Astrocyte of the hippocampus (primary cell): ENCODE data around the gene ZFP36L1.
A peak's percentile ranks its signal among the peaks of the same experiment; 100 is the strongest.
"Not testable (repeated sequence)": the region's sequence is repeated elsewhere in the genome, so short reads cannot be mapped to it uniquely, and the experiment has no call there.

Experiments
- DNase-seq: peaks from one replicate; pipeline ENCODE4 v3.0.0; 2011; ENCODE audit warnings: low read depth, low spot score

The ZFP36L1 gene

DNA sequence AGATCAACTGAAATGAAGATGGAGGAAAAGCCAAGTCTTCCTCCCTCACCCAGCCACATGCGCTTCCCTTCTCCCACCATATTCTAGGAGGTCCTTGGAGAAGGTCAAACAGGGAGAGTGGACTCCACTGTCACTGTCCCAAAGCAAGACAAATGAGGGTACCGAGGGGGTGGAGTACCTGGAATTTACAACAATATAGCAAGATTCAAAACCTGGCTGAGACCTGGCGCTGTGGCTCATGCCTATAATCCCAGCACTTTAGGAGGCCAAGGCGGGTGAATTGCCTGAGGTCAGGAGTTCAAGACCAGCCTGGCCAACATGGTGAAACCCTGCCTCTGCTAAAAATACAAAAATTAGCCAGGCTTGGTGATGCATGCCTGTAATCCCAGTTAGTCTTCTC is 29.0 kb downstream of the ZFP36L1 start:
- not testable (repeated sequence) for DNase-seq

DNA sequence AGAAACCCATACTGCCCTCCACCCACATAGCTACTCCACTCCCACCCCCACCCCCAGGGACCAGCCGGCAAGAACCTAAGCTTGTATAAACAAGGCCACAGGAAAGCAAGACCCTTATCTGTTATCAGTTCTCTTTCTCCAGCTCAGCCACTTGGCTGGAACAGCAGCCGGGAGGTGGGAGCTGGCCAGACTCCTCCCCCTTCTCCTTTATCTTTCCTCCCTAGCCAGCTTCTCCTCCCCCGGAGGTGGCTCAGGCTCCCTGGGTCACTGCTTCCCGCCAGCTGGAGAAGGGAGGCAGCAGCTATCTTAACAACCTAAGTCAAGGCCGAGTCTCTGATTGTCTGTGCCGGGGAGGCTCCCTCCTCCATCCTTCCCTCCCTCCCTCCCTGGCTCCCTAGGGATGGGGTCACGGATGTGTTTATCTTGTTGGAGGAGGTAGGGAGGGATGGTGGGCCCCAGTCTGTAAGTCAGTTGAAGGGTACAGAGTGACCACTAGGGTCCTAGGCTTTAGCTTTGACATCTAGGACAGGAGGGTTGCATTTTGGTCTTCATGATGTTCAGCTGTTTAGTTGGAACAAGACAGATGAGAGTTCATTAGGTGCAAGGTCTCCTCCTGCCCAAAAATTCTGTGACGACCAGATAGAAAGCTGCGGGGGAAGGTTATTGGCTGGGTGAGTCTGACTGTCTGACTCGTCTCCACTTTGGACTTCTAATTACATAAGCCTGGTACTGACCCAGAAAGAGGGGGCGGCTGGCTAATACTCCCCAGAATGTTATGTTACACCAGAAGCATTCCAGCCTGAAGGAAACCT is 29.7 kb downstream of the ZFP36L1 start:
- DNase-seq, result peak; percentile 41

DNA sequence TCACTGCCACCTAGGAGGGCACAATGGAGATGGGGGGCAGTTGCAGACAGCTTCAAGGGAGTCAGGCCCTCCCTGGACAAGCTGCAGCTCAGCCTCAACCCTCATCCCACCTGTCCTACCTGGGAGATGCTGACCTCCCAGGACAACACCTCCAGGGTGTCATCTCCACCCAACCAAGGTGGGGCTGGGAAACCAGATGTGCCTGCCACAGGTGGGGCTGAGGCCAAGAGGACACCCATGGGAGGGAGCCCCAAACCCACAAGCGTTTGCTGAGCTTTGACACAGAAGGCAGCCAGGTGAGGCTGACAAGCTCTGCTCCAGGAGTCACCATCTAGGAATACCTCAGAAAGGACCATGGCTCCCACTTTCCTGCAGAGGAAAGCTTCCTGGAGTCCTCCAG is 31.5 kb downstream of the ZFP36L1 start:
- DNase-seq, result no peak

DNA sequence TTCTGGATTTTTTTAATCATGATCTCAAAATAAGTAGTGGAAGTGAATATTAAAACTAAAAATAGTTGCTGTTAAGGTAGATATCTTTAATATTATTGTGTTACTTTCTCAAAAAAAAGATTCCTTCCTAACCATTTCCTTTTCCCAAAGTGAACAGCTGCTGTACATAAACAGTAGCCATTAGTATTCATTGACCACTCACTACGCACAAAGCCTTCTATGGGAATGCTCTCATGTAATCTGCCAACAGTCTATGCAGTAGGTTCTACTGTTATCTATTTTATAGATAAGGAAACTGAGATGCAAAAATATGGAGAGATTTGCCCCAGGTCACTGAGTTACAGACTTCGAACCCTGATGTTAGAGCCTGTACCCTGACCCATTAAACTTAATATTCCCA is 32.1 kb downstream of the ZFP36L1 start:
- no peak for DNase-seq

DNA sequence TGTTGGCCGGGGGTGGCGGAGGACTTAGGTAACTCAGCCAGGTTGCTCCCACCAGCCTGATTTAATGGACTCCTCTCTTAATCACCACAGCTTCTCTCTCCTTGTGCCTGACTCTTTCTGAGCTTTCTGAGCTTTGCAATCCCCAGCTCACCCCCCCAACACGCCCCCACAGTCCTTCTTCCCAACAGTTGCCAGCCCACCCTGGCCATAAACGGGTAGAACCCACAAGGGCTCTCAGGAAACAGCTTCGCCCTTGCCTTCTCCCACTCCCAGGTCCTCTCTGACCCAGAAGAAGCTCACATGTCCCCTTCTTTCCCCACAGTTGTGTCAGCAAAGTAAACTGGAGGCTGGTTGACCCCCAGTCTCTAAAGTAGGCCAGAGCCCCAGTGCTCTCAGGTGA is 32.9 kb downstream of the ZFP36L1 start:
- no peak for DNase-seq

GRCh38 chr14:68759017-68759560 is 33.8 kb downstream of the ZFP36L1 start:
- DNase-seq, result no peak

- DNase-seq, result no peak
These were observed 34.6 kb downstream of the ZFP36L1 start for GRCh38 chr14:68758301-68758700.

- DNase-seq, result no peak
These were observed 35.2 kb downstream of the ZFP36L1 start for GRCh38 chr14:68757618-68758081.

- DNase-seq, result no peak
These were observed 36.1 kb downstream of the ZFP36L1 start for GRCh38 chr14:68756734-68757133.

DNA sequence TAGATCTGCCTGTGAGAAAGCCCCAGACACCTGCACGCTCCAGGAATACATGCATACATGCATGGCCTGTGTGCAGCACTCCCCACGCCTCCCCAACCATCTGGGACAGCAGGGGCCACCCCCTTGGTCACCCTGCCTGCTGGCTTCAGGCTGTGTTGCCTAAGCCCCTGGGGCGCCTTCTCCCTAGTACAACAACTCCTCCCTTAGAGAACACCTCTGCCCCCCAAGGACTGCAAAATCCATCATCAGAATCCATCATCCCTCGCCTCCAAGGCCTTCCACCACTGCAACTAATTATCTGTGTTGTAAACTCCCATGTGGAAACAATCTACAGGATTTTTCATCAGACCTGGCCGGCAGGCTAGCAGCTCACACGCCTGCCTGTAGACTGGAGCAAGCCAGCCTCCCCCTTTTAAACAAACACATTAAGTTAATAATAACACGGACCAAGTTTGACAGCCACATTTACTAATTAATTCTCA is 36.8 kb downstream of the ZFP36L1 start:
- no peak for DNase-seq

GRCh38 chr14:68755016-68755353 is 37.9 kb downstream of the ZFP36L1 start:
- no peak for DNase-seq

GRCh38 chr14:68753690-68754089 is 39.2 kb downstream of the ZFP36L1 start:
- no peak for DNase-seq

DNA sequence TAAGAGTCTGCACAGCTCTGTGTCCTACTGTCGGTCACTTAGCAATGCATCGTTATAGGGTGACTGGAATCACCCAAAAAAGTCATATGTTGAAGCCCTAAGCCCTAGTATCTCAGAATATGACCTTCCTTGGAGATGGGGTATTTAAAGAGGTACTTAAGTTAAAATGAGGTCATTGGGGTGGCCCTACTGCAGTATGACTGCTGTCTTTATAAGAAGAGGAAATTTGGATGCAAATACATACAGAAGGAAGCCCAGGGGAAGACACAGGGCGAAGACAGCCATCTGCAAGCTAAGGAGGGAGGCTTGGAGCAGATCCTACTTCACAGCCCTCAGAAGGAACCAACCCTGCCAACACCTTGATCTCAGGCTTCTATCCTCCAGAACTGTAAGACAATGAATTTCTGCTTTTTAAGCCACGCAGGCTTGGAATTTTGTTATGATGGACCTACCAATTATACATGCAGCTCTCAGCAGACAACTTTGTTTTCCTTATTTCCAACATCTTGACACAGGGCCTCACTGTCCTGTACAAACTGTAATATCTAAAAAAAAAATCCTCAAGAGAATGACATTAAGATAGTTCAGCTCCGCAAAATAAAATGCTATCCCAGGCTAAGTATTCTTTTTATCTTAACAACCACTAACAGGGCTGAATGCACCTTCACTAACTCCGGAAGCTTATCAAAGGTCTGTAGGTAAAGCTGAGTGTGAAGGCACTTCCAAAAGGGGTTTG is 40.4 kb downstream of the ZFP36L1 start:
- DNase-seq, result no peak

DNA sequence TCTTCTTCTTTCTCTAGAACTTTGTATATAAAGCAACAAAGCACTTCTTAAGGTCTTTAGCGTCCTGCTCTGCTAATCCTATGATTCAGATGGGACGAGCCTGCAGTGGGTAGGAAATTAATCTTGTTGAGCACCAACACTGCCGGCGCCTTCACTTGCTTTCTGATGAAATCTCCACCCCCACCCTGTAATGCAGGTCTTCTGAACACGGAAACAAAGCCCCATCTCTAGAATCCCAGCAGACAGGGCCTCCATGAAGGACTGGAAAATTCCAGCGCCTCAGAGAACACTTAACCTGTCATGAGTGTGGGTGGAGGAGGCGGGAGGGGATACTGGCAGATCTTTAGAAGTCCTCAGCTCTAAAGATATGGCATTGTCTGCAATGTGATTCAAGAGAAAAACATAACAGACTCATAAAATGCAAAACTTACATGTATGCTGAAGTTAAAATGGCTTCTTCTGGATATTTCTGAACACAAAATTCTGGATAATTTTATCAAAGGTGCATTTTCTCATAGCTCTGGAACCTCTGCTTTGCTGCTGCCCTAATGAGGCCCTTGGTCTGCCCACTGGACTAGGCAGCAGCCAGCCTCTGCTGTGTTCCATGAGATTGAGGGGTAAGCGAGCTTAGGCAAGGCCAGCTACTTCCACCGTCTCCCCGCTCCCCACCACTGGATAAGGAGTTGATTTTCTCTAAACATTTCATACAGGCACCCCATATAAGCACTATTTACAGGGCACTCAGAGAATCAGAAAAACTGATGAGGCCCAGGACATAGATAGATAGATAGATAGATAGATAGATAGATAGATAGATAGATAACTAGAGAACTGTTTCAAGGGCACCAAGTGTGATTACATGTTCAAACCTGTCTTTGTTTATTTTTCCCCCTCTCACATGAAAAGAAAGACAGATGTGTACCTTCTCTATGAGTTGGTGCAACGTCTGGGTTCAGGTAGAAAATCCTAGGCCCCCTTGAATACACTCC is 43.1 kb downstream of the ZFP36L1 start:
- DNase-seq, result no peak

- no peak for DNase-seq
These were observed 44.2 kb downstream of the ZFP36L1 start for GRCh38 chr14:68748691-68749090.

- DNase-seq, result no peak
These were observed 44.6 kb downstream of the ZFP36L1 start for GRCh38 chr14:68748260-68748659.

GRCh38 chr14:68747393-68747792 is 45.5 kb downstream of the ZFP36L1 start:
- DNase-seq, result no peak

GRCh38 chr14:68744613-68745012 is 48.3 kb downstream of the ZFP36L1 start:
- DNase-seq, result no peak

DNA sequence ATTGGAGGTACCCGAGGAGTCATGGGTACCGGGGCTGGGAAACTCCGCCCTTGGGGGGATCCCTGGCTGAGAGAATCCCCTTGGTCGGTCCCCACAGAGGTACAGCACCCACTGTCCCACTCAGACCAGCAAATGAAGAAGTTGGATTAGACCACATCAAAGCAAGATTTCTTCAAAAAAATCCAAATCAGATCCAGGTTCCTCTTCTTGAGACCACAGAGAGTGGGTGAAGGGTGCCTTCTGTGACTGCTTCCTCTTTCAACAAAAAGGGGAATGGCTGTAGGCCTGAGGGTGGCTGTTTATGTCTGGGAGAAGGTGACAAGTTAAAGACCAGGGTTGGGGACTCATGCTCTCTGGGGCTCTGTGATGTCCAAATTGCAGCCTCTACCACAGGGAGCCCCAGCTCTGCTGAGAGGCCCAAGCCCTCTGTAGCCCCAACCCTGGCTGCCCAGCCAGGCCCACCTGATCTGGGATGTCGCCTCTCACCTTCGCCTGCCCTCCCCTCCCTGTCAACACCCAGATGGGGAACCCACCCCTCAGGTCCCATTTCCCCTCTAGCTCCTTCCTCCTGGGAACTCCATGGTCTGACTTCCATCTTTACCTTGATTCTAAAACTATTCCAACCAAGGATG is 50.9 kb downstream of the ZFP36L1 start:
- DNase-seq, result no peak

- no peak for DNase-seq
These were observed 51.4 kb downstream of the ZFP36L1 start for GRCh38 chr14:68741477-68741791.
